ENCODE measurements around the gene C1QTNF7. TPM values are rescaled to one million over a fixed set of nuclear protein-coding genes. Genes with fewer than 3 reads are reported as not detected.

C1QTNF7 gene
- total RNA-seq, 6 donors from 2014 or later, result 2.3 to 13.3 (median 7.9) TPM

GRCh38 chr4:15414551-15415091 is 13.2 kb upstream of the C1QTNF7 start:
- no peaks in the 10 kb centered on the region for H3K27me3 ChIP-seq
- DNase-seq, result no peak
- no peaks in the 10 kb centered on the region for H3K36me3 ChIP-seq
- H3K27ac ChIP-seq, result peak overlapping the region in 3 of 4 donors; percentile 5 to 55 (median 40)
- no peaks in the 10 kb centered on the region for H3K9me3 ChIP-seq
- peaks cover 8 to 22% (median 12%) of the 10 kb centered on the region in 4 donors for H3K4me1 ChIP-seq
- peak in 1 of 2 donors; percentile 78 for ATAC-seq (ENCODE audit: low FRiP score in 2 of 2)
- H3K4me3 ChIP-seq, result no peak overlapping the region
- TF ChIP-seq POLR2AphosphoS5 (IDR thresholded peaks at IDR 0.05) (no peak), CTCF (IDR thresholded peaks at IDR 0.05) (no peak)
- WGBS, 2 donors, result 43 to 55% methylated on average over 4 of the region's 4 CpGs

- H3K27ac ChIP-seq, result no peak overlapping the region
- no peaks in the 10 kb centered on the region for H3K27me3 ChIP-seq
- H3K4me1 ChIP-seq, result peaks cover 0 to 11% (median 6%) of the 10 kb centered on the region in 4 donors
- 63 to 79% methylated on average over 4 to 6 of the region's 6 CpGs for WGBS, 2 donors
- TF ChIP-seq POLR2A (IDR thresholded peaks at IDR 0.05) (no peak), POLR2AphosphoS5 (IDR thresholded peaks at IDR 0.05) (no peak), EP300 (IDR thresholded peaks at IDR 0.05) (no peak), CTCF (IDR thresholded peaks at IDR 0.05) (no peak)
- DNase-seq (no peak), ATAC-seq (ENCODE audit: low FRiP score in 2 of 2) (peak in 1 of 2 donors; percentile 49)
- H3K4me3 ChIP-seq, result no peak overlapping the region
- no peaks in the 10 kb centered on the region for H3K9me3 ChIP-seq
- H3K36me3 ChIP-seq, result no peaks in the 10 kb centered on the region
Observed at GRCh38 chr4:15416357-15417232, 11.2 kb upstream of the C1QTNF7 start.

GRCh38 chr4:15417233-15417660 is 10.6 kb upstream of the C1QTNF7 start:
- ATAC-seq (ENCODE audit: low FRiP score in 2 of 2) (no peak), DNase-seq (no peak)
- Histone ChIP-seq H3K4me3 (no peak overlapping the region), H3K36me3 (no peaks in the 10 kb centered on the region), H3K4me1 (peaks cover 0 to 11% (median 6%) of the 10 kb centered on the region in 4 donors), H3K27me3 (no peaks in the 10 kb centered on the region), H3K9me3 (no peaks in the 10 kb centered on the region), H3K27ac (no peak overlapping the region)
- no peak for TF ChIP-seq POLR2AphosphoS5 (IDR thresholded peaks at IDR 0.05)
- TF ChIP-seq POLR2A (IDR thresholded peaks at IDR 0.05), result no peak
- no peak for TF ChIP-seq CTCF (IDR thresholded peaks at IDR 0.05)
- no peak for TF ChIP-seq EP300 (IDR thresholded peaks at IDR 0.05)

- Histone ChIP-seq H3K4me3 (no peak overlapping the region), H3K27ac (no peak overlapping the region), H3K27me3 (no peaks in the 10 kb centered on the region), H3K4me1 (peaks cover 0 to 5% (median 4%) of the 10 kb centered on the region in 4 donors), H3K36me3 (no peaks in the 10 kb centered on the region), H3K9me3 (no peaks in the 10 kb centered on the region)
- ATAC-seq (ENCODE audit: low FRiP score in 2 of 2), result no peak
- DNase-seq, result no peak
- TF ChIP-seq POLR2A (IDR thresholded peaks at IDR 0.05), result no peak
- no peak for TF ChIP-seq EP300 (IDR thresholded peaks at IDR 0.05)
- no peak for TF ChIP-seq POLR2AphosphoS5 (IDR thresholded peaks at IDR 0.05)
- TF ChIP-seq CTCF (IDR thresholded peaks at IDR 0.05), result no peak
- 71 to 72% methylated on average over 2 of the region's 2 CpGs for WGBS, 2 donors
Observed at GRCh38 chr4:15418956-15419355, 8.9 kb upstream of the C1QTNF7 start.

Measured in upper lobe of left lung (tissue), 6 donors.